CD14-positive monocyte (primary cell): Measurements from ENCODE around the gene KAT14. TPM values are rescaled to one million over a fixed set of nuclear protein-coding genes. Genes with fewer than 3 reads are reported as not detected.

Experiments
- DNase-seq, 3 donors: peaks; one replicate each; pipeline ENCODE4 v3.0.0-alpha.2; 2011 to 2022
- H2AFZ ChIP-seq: 2 replicates; pipeline ENCODE4 v1.6.0; 2012; ENCODE audit warnings: mild to moderate bottlenecking, low read depth, low read length, inconsistent platforms; ENCODE audit not compliant: insufficient read depth, poor library complexity, severe bottlenecking
- H3K27ac ChIP-seq, 2 donors: 1 replicate in 1 of 2; 2 replicates in 1 of 2; pipeline ENCODE4 v1.5.1; 2012 to 2013; ENCODE audit warnings: low read length in 2 of 2, control low read depth in 1 of 2, inconsistent platforms in 1 of 2, low read depth in 1 of 2, mild to moderate bottlenecking in 1 of 2
- H3K27me3 ChIP-seq, 2 donors: one replicate each; pipeline versions ENCODE4 v1.6.0 to v1.6.1; 2011 to 2013; ENCODE audit warnings: low read length in 2 of 2; ENCODE audit not compliant: control insufficient read depth in 2 of 2, insufficient read depth in 2 of 2
- H3K36me3 ChIP-seq, 2 donors: replicated peaks in 1 of 2; 1 replicate in 1 of 2; 2 replicates in 1 of 2; pipeline versions ENCODE4 v1.5.1 to v1.6.1; 2012 to 2013; ENCODE audit warnings: low read length in 2 of 2, control low read depth in 1 of 2, inconsistent platforms in 1 of 2, mild to moderate bottlenecking in 1 of 2; ENCODE audit not compliant: insufficient read depth in 2 of 2, control insufficient read depth in 1 of 2
- H3K4me1 ChIP-seq, 2 donors: 1 replicate in 1 of 2; 2 replicates in 1 of 2; pipeline versions ENCODE4 v1.5.1 to v1.6.1; 2012 to 2013; ENCODE audit warnings: low read length in 2 of 2, control low read depth in 1 of 2, inconsistent platforms in 1 of 2, mild to moderate bottlenecking in 1 of 2, moderate library complexity in 1 of 2; ENCODE audit not compliant: insufficient read depth in 2 of 2, control insufficient read depth in 1 of 2
- H3K4me2 ChIP-seq: replicated peaks from 2 replicates; pipeline ENCODE3; 2012; ENCODE audit warnings: low read length, moderate library complexity, mild to moderate bottlenecking; ENCODE audit not compliant: poor library complexity, severe bottlenecking; ENCODE audit errors: extremely low read depth
- H3K4me3 ChIP-seq, 3 experiments: fragments of 200-600 bp in 1 of 3; sonication (generic) in 1 of 3; replicated peaks in 1 of 3; 1 replicate in 2 of 3; 2 replicates in 1 of 3; pipeline ENCODE4 v1.5.1; 2011 to 2013; ENCODE audit warnings: low read length in 3 of 3, mild to moderate bottlenecking in 3 of 3, control low read depth in 2 of 3, low read depth in 2 of 3, inconsistent platforms in 1 of 3, moderate library complexity in 1 of 3
- H3K79me2 ChIP-seq: 2 replicates; pipeline ENCODE4 v1.6.0; 2012; ENCODE audit warnings: mild to moderate bottlenecking, control low read depth, inconsistent platforms, low read length, moderate library complexity; ENCODE audit not compliant: insufficient read depth
- H3K9ac ChIP-seq: 2 replicates; pipeline ENCODE4 v1.6.0; 2017; ENCODE audit warnings: low read length, mild to moderate bottlenecking; ENCODE audit not compliant: insufficient read depth, poor library complexity, severe bottlenecking
- H3K9me3 ChIP-seq, 2 donors: replicated peaks in 1 of 2; 1 replicate in 1 of 2; 2 replicates in 1 of 2; pipeline versions ENCODE4 v1.5.1 to v1.6.1; 2012 to 2013; ENCODE audit warnings: low read length in 2 of 2, control low read depth in 1 of 2; ENCODE audit not compliant: control insufficient read depth in 1 of 2, insufficient read depth in 1 of 2
- H4K20me1 ChIP-seq: 2 replicates; pipeline ENCODE4 v1.6.0; 2012; ENCODE audit warnings: mild to moderate bottlenecking, low read length, control low read depth, moderate library complexity; ENCODE audit not compliant: insufficient read depth
- H3K27ac Mint-ChIP-seq, 7 donors: one replicate each; pipeline ENCODE4 v1.8.0; 2020; ENCODE audit warnings: mild to moderate bottlenecking in 7 of 7, mixed read lengths in 7 of 7, moderate library complexity in 6 of 7, inconsistent platforms in 2 of 7
- H3K27me3 Mint-ChIP-seq, 3 donors: one replicate each; pipeline ENCODE4 v1.8.0; 2021 to 2022; ENCODE audit warnings: low read depth in 3 of 3, mild to moderate bottlenecking in 3 of 3, mixed read lengths in 3 of 3, moderate library complexity in 3 of 3, inconsistent platforms in 1 of 3
- H3K36me3 Mint-ChIP-seq, 2 donors: one replicate each; pipeline ENCODE4 v1.8.0; 2020; ENCODE audit warnings: mixed read lengths in 2 of 2, inconsistent platforms in 1 of 2, mild to moderate bottlenecking in 1 of 2
- H3K4me1 Mint-ChIP-seq: one replicate; pipeline ENCODE4 v1.8.0; 2020; ENCODE audit warnings: mild to moderate bottlenecking, mixed read lengths
- H3K4me3 Mint-ChIP-seq, 2 donors: one replicate each; pipeline ENCODE4 v1.8.0; 2020; ENCODE audit warnings: mild to moderate bottlenecking in 2 of 2, mixed read lengths in 2 of 2, moderate library complexity in 1 of 2
- H3K9me3 Mint-ChIP-seq, 7 donors: one replicate each; pipeline ENCODE4 v1.8.0; 2020 to 2022; ENCODE audit warnings: mixed read lengths in 7 of 7, mild to moderate bottlenecking in 6 of 7, moderate library complexity in 6 of 7, inconsistent platforms in 2 of 7
- CTCF ChIP-seq: fragments of 200-600 bp; IDR thresholded peaks from one replicate; pipeline ENCODE4 v1.8.0; 2022; ENCODE audit warnings: antibody characterized with exemption, mild to moderate bottlenecking
- WGBS: methylation state at CpG from one replicate; pipeline ENCODE4 v1.1.5; 2013; ENCODE audit warnings: missing lambda C conversion rate; ENCODE audit not compliant: insufficient coverage; 5-methylcytosine and 5-hydroxymethylcytosine counted together
- intact Hi-C, 2 donors: fragments of 100-400 bp; cut with micrococcal nuclease; formaldehyde crosslinking; loops; one replicate each; pipeline versions ENCODE4 v1.15.0 to v1.15.1; 2023
- polyA plus RNA-seq, 3 donors: library from polyadenylated mRNA; depleted of rRNA in 1 of 3; unstranded in 2 of 3; stranded (reverse) in 1 of 3; fragments of 300-500 nt in 2 of 3; fragments of >200 nt in 1 of 3; fragmentation: Illumina TruSeq in 2 of 3; gene quantifications; 1 replicate in 2 of 3; 2 replicates in 1 of 3; pipeline ENCODE4 v1.2.3, GENCODE V29; 2012 to 2021

KAT14 gene
- polyA plus RNA-seq, 3 donors = 3.4 to 6.0 (median 5.7) TPM

GRCh38 chr20:18180815-18181214 is 43.2 kb downstream of the KAT14 start:
- Histone ChIP-seq H2AFZ (no peak overlapping the region), H3K27me3 (no peaks in the 10 kb centered on the region), H3K9me3 (peaks cover 10 to 16% of the 10 kb centered on the region in 2 donors), H3K27ac (no peak overlapping the region), H3K4me1 (no peaks in the 10 kb centered on the region), H4K20me1 (no peaks in the 10 kb centered on the region), H3K79me2 (no peaks in the 10 kb centered on the region), H3K9ac (no peak overlapping the region), H3K36me3 (peaks cover 48 to 79% of the 10 kb centered on the region in 2 donors), H3K4me2 (no peak overlapping the region), H3K4me3 (no peak overlapping the region)
- Mint-ChIP-seq H3K4me1 (no peaks in the 10 kb centered on the region), H3K36me3 (peaks cover 72 to 91% of the 10 kb centered on the region in 2 donors), H3K4me3 (no peak overlapping the region), H3K27me3 (peaks cover 0 to 4% (median 0%) of the 10 kb centered on the region in 3 donors), H3K9me3 (peaks cover 12 to 32% (median 18%) of the 10 kb centered on the region in 7 donors), H3K27ac (peak overlapping the region in 1 of 7 donors; percentile 32)
- DNase-seq = no peak
- intact Hi-C loops = no loop called here
- TF ChIP-seq CTCF = no peak
- WGBS = no CpG with 5 or more reads among the region's 1 CpG

GRCh38 chr20:18187020-18187419 is 49.4 kb downstream of the KAT14 start:
- Histone ChIP-seq H4K20me1 (no peaks in the 10 kb centered on the region), H3K27me3 (no peaks in the 10 kb centered on the region), H3K27ac (no peak overlapping the region), H3K9ac (no peak overlapping the region), H3K4me3 (no peak overlapping the region), H2AFZ (no peak overlapping the region), H3K9me3 (no peaks in the 10 kb centered on the region), H3K36me3 (peaks cover 77 to 86% of the 10 kb centered on the region in 2 donors), H3K4me1 (no peaks in the 10 kb centered on the region), H3K4me2 (no peak overlapping the region), H3K79me2 (no peaks in the 10 kb centered on the region)
- no peak for DNase-seq
- no peaks in the 10 kb centered on the region for H3K27me3 Mint-ChIP-seq
- intact Hi-C loops = no loop called here
- H3K36me3 Mint-ChIP-seq = peaks cover 69 to 80% of the 10 kb centered on the region in 2 donors
- H3K27ac Mint-ChIP-seq = no peak overlapping the region
- no peak for TF ChIP-seq CTCF
- no peaks in the 10 kb centered on the region for H3K9me3 Mint-ChIP-seq
- H3K4me1 Mint-ChIP-seq = no peaks in the 10 kb centered on the region
- H3K4me3 Mint-ChIP-seq = no peak overlapping the region
- 100% methylated on average over 2 of the region's 5 CpGs for WGBS
